ENCODE measurements around the gene ANKS4B.
"Not testable (repeated sequence)": the region's sequence is repeated elsewhere in the genome, so short reads cannot be mapped to it uniquely, and the experiment has no call there.

The ANKS4B gene

DNA sequence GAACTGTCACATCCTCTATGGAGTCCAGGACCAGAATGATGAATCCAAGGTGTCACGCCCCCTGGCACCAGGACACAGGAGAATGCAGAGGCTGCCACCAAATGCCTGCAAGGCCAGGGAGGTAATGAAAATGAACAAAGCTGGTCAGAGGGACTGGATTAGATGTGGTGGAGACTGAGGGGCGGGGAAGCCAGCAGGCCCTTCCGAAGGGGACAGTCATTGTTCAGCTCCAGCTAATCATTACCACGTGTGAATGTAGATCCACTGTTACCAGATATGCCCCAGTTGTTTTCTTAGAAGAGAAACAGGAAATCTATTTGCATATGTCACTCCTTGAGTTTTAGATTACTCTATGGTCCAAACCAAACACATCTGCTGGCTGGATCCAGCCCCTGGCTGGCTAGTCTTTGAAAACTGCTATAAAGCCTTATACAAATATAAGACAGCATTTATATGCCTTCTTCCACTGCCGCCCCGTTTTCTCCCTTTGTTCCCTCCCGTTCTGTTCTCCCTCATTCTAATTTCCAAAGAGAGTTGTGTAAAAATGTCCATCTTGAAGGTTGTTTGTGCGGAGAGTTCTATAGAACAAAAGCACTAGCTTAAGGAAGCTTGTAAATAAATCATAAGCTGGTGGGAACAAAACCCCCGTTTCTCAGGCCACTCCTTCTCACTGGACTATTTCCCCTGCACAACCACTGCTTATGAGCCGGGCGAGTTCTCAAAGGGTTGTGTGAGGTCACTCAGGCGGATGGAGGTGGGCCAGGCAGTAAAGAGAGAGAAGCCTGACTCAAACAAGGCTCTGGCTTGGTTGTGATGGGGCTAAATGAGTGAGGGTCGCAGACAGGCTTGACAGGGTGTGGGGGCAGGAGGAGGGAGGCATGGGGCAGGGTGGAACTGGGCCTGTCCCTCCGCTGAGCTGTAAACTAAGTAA lies 30.4 kb downstream of the ANKS4B start:
- no peak for DNase-seq

DNA sequence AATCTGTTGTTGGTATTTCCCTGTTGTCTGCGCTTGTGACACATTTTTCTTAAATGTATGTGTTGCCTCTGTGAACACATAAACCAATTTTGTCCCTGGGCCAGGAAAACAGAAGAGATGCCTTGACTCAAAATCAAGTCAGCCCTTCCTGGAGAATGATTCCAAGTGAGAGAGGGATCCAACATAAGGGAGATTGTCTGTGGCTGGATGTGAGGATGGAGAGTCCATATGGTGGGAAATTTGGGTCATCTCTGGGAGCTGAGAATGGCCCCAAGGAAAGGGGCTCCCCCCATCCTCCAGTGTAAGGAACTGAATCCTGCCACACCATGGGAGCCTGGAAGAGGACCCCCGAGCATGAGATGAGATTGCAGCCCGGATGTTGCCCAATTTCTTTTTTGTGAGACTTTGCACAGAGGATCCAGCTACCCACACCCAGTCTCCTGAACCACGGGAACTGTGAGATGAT lies 31.1 kb downstream of the ANKS4B start:
- DNase-seq = no peak

DNA sequence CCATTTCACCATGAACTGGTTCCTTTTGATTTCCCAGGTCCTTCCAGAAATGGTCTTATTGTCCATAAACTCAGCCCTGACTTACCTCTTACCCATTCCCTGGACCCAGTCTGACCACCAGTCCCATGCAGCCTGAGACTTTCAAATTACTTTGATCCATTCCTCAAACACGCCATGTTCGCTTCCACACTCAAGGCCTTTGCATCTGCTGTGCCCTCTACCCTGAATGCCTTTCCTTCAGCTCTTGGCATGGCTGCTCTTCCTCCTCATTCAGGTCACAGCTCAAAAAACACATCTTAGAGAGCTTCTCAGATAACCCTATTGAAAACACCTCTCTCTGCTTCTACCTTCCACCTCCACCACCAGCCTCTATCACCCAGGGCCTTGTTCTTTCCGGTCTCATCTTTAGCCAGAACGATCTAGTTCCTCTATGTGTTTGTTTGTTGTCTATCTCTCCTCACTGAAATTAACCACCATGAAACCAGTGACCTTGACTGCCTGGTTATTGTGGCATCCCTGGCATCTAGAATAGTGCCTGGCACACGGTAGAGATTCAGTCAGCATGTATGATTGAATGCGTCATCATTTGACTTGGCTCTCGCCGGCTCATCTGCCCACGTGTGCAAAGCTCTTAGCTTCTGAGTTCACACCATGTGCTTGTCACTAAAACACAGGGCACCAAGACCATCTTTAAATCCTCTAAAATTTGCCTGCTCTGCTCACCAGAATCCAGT lies 31.8 kb downstream of the ANKS4B start:
- no peak for DNase-seq

DNA sequence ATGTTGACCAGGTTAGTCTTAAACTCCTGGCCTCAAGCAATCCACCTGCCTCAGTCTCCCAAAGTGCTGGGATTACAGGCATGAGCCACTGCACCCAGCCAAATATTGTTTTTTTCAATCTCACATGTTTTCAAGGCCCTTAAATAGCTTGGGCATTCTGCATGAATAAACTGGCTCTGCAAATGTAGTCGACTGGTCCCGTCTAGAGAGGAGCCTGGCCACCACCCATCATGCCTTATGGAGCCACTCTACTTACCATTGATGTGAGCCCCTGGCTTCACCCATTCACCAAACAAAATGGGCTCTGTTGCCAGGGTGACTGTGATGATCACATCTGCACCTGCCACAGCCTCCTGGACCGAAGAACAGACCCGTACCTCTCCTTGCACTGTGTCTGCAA lies 33.8 kb downstream of the ANKS4B start:
- no peak for DNase-seq

DNA sequence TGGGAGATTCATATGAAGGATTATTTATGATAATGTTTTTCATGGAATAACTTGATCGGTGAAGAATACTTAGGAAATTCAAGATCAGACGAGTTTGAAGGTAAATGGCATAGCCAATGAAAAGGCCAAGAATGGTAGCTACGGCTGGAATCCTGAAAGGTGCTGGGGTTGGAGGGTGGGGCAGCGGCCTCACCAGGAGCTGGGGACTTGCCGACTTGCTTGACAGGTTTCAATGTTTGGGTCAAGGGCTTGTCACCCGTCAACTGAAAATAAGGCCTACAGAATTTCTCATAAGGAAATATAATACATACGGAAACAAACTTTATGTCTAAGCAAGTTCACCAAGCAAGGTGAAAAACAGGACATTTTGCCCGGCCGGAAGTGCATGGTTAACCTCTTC lies 34.7 kb downstream of the ANKS4B start:
- DNase-seq = no peak

DNA sequence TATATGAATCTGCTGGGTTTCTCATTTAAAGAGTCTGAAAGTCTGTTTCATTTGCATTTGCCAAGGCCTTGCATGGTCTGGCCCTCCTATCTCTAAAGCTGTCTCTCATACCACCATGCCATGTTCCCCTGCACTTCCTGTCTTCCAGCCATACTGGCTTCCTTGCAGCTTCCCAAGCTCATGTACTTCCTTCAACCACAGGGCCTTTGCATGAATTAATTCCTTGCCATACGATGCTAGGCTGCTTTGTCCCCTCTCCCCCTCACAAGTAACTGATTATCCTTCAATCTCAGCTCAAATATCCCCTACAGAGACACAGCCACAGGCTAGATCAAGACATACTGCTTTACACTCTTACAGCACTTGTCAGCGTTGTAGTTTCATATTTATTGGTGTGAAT lies 38.8 kb downstream of the ANKS4B start:
- DNase-seq = no peak

DNA sequence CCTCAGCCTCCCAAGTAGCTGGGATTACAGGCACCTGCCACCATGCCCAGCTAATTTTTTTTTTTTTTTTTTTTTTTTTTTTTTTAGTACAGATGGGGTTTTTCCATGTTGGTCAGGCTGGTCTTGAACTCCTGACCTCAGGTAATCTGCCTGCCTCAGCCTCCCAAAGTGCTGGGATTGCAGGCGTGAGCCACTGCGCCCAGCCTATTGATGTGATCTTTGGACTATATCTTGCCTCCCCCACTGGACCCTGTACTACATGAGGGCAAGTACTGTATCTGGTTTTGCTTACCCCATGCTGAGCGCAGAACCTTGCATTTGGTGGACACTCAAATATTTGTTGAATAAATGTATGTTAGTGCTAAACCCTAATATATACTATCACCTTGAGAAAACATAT lies 39.3 kb downstream of the ANKS4B start:
- DNase-seq = not testable (repeated sequence)

DNA sequence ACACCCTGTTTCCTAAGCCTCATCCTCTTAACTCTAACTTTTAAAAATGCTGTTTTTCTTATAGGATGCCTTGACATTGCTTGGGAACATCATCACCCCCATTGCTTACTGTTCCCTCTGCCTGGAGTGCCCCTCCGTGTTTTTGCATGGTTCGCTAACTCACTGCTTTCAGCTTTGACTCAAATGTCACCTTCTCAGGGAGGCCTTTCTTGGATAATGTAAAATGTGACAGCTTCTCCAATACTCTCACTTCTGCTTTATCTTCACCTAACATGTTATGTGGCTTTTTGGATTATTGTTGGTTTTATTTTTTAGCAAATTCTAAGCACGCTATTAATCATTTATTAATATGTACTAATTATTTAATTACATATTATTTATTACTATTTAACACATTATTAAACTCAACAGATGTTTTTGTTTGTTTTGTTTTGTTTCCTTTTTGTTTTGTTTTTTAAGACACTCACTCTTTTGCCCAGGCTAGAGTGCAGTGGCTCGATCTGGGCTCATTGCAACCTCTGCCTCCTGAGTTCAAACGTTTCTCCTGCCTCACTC lies 40.8 kb downstream of the ANKS4B start:
- DNase-seq = no peak

DNA sequence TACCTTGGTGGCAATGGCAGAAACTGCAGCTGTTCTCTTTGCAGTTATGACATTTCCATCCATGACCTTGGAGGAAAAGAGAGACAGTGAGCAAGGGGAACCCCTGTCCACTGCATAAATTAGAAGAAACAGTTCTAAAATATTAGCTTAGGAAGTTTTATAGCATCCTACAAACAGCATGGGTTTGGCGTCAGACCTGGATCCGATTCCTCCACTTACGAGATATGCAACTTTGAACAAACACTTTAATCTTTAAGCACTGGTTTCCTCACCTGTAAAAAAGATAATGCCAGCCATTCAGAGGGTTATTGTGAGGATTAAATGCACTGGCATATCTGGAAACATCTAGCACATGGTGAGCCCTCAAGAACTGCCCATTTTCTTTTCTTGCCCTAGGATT lies 42.0 kb downstream of the ANKS4B start:
- DNase-seq = no peak

DNA sequence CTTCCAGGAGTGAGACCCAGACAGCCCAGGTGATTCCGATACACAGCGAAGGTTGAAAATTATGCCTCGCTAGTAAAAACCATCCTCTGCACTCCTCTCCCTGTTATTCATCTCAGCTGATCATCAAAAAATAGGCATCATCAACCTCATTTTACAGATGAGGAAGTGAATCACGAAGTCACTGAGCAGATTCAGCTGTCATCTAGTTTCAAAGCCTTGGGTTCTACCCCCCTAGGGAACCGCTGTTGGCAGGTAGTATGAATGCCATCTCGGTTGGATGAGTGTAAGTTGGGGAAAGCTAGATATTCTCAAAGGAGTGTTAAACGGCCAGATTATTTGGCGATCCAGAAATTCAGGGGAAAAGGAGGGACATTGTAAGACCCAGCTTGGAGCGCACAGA lies 42.6 kb downstream of the ANKS4B start:
- no peak for DNase-seq

DNA sequence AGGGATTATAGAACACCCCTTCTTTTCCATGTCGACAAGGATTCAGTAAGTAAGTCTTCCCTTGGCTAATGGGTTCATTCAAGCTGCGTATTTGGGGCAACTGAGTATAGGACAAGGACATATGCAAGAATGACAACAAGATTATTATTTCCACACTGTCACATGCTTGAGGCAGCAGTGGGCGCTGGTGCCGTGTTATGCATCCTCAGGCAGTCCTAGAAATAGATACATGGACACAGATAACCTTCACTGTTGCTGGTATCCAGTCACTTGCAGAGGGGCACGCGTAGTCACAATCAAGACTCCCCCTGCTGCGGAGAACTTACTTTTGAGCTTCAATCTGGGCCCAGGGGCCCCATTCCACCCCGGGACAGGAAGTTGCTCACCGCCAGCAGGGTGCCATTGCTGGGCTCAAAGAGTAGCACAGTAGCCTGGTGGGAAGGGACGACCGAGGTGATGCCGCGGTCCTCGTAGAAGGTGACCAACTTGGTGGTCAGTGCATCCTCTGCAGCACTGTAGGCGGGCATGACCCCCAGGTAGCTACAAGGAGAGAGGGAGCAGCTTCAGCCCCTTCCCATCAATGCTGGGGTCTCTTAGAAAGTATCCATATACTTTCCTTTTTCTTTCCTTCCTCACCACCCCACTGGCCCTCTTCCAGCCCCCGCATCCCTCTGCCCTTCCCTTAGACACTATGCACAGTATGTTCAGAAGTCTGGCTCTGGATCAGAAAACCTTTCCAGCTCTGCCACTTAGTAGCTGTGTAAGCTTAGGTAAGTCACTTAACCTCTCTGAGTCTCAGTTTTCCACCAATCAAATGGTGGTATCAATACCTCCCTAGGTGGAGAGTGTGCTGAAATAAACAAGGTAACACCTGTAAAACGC lies 43.8 kb downstream of the ANKS4B start:
- no peak for DNase-seq

DNA sequence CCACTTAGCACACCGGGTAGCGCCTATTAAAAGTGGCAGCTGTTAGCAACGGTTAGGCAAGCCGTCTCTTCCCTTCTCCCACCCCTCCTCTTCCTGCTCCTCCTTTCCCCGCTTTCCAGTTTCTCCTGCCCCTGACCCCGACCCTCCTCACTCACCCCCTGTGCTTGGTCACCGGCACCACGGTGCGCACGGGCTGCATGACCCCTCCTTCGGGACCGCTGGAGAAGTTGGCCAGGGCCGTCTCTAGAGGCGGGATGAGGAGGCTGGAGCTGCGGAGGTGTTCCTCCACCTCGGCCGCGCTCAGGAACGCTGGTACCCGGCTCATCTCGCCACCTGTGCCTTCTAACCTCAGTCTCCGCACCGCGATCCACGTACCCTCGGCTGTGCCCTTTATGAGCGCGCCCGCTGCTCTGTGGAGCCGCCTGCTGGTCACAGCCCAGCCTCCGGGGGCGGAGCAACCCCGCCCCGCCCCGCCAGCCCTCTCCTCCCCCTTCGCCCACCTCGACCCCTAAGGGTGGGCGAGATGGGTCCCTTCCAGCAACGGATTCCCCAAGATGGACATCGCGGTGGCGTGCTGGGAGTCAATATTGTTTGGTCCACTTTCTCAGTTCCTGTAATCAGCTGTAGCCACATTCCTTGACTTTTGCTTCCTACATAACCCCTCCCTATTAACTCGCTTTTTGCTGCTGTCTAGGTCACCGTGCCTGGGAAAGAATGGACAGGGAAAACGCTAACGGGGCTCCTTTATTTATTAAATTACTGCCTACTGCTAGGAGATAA lies 44.6 kb downstream of the ANKS4B start, which contains the start of gene CRYM:
TSS of gene CRYM (minus strand) at position 364 of the 780 bp plus-strand sequence. CDS start at position 325, 39 bp downstream.
- peak; percentile 8 for DNase-seq

DNA sequence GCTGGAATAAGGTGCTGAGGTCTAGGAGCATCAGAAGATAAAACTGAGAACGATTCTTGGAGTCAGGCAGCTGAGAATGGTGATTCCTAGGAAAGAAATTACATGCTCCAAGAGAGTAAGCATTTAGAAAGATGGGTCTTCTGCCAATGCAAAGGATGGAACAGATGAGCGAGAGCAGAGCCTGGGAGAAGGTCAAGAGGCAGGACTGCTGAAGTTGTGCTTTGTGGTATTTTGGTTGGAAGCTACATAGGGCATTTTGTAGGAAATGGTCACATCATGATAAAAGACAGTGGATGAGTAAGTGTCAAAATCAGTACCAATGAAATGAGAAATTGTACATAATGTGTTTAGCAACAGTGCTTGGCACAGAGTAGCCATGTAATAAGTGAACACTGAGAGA lies 46.0 kb downstream of the ANKS4B start:
- no peak for DNase-seq

DNA sequence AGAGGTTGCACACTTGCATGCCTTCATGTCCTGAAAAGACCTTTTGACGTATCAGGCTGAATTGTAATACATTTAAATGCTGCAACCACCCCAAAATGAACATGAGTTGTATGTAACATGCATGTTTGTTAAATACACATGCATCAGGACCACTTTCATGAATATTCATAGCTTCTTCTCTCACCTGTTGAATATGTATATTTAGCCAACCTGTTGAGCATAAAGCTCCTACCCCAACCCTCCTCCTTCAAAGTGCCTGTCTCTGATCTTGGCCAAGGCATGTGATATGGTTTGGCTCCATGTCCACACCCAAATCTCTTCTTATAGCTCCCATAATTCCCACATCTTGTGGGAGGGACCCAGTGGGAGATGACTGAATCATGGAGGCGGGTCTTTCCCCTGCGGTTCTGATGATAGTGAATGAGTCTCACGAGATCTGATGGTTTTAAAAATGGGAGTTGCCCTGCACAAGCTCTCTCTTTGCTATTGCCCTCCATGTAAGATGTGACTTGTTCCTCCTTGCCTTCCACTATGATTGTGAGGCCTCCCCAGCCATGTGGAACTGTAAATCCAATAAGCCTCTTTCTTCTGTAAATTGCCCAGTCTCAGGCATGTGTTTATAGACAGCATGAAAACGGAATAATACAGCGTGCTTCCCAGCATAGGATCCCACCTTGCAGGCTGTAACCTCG lies 48.3 kb downstream of the ANKS4B start:
- no peak for DNase-seq

DNA sequence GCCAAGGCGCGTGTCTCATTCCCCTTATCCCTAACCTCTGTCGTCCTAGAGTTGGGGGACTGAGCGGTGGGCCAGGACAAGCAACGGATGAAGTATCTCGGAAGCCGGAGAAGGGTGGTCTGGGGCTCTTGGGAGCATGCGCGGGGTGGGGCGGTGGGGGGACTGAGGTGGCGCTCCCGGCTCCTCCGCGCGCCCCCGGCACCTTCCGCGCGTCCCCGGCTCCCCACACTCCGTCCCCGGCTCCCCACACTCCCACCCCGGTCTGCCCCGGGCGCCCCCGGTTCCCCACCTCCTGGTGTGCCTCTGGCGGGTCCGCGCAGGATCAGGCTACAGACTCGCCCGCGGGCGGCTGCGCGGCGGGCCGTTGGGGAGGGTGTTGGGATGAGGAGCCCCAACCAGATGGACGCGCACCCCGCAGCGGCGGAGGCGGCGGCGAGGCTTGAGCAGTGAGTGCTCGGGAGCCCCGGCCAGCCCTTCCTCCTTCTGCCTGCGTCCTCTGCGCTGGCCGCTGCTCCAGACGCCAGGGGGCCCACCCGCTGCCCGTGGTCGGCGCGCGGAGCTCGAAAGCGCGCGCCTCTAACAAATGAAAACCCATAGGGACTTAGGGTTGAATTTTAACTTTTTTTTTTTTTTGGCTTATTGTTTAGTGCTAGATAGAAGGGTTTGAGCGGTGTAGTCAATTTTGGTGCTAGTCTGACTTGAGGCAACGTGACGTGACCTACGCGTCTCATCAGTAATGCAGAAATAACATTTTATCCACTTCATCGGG lies 50.2 kb downstream of the ANKS4B start:
- DNase-seq = no peak

DNA sequence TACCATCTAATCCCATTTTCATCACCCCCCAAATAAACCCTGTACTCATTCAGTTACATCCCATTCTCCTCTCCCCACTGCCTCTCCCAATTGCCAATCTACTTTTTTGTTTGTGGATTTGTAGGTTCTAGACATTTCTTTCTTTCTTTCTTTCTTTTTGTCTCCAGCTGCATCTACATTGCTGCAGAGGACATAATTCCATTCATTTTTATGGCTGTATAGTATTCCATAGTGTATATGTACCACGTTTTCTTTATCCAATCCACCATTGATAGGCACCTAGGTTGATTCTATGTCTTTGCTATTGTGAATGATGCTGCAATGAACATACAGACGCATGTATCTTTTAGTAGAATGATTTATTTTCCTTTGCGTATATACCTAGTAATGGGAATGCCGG lies 50.9 kb downstream of the ANKS4B start:
- DNase-seq = no peak

DNA sequence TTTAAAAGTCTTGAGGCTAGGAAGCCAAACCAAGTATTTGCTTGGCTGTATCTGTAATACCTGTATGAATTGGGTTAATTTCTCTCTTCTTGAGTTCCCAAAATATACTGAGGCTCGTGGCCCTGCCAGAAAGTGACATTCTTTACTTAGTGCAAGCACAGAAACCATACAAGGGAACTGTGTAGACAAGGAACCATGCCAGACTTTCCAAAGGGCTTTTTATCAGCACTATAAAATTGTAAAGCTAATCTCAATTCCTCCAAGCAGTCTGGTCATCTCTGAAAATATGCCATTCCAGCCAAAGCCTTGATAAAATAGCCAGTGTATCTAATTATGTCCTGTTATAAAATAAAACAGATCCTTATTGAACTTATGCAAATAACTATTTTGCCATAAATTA lies 51.8 kb downstream of the ANKS4B start:
- no peak for DNase-seq

DNA sequence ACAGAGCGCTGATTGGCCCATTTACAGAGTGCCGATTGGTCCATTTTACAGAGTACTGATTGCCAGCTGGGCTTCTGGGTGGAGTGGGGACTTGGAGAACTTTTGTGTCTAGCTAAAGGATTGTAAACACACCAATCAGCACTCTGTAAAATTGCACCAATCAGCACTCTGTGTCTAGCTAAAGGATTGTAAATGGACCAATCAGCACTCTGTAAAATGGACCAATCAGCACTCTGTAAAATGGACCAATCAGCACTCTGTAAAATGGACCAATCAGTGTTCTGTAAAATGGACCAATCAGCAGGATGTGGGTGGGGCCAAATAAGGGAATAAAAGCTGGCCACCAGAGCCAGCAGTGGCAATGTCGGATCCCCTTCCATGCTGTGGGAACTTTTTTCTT lies 56.3 kb downstream of the ANKS4B start:
- DNase-seq = not testable (repeated sequence)

DNA sequence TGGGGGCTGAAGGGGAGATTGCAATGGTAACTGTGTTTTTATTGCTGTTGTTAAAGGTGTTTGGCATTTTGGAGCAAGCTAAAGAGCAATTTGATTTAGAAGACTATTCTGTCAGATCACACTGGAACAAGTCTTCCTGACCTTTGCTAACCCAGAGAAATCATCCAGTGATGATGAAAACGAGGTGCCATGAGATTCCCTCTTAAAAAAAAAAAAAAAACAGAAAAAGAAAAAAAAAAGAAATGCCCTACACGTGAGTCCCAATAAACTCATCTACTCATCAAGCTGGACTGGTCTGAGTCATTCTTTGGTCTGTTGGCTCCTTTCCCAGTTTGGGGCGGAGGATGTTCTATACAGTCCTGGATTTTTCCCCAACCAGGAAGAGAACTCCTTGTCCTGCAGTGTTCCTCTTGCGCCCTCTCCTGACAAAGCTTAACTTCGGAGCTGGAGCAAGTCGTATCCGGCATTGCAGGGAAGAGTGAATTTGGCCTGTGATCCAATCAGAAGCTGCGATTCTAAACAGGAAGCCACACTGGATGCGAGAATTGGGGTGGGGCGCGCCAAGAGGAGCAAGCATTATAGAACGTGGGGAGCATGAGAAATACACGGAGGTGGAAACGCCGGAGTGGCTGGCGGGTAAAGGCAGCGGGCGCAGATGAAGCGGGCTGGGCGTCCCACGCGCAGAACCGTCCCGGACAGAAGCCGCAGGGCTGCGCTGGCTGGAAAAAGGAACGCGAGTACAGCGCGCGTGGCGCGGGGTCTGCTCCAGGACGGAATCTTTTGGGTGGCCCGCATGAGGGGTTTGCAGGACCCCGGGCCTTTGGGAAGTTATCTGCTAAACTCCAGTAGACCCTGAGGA lies 67.0 kb downstream of the ANKS4B start:
- peak; percentile 36 for DNase-seq

Data from CD4-positive, alpha-beta T cell treated with Interleukin-10 for 1 hour (primary cell).